HEK293 (cell line): Measurements from ENCODE around the gene USP12.
A peak's percentile ranks its signal among the peaks of the same experiment; 100 is the strongest.

Source experiments
- CTCF ChIA-PET: fragments of 350-600 bp; formaldehyde crosslinking; extraction: SDS; loops from one replicate; lab custom pipeline; 2021; ENCODE audit warnings: antibody characterized with exemption; lab: Yijun Ruan, JAX
- POLR2A ChIA-PET: fragments of 300-600 bp; formaldehyde crosslinking; extraction: SDS; loops from one replicate; lab custom pipeline; 2020; ENCODE audit warnings: antibody characterized with exemption, inconsistent platforms; lab: Yijun Ruan, JAX
- H3K27ac ChIP-seq: fragments of 200-500 bp; sonication (Bioruptor generic); 2 replicates; pipeline ENCODE4 v1.5.1; 2014; ENCODE audit warnings: low read depth, low read length, control low read depth, inconsistent platforms; ENCODE audit errors: extremely low read depth
- H3K36me3 ChIP-seq, 2 experiments: fragments of 200-500 bp in 1 of 2; sonication (Bioruptor generic) in 1 of 2; 1 replicate in 1 of 2; 2 replicates in 1 of 2; pipeline ENCODE4 v1.5.1; 2014 to 2017; ENCODE audit warnings: inconsistent platforms in 2 of 2, low read length in 2 of 2; ENCODE audit not compliant: control insufficient read depth in 2 of 2, insufficient read depth in 1 of 2
- H3K4me1 ChIP-seq: fragments of 200-500 bp; sonication (Bioruptor generic); 2 replicates; pipeline ENCODE4 v1.5.1; 2014; ENCODE audit warnings: mild to moderate bottlenecking, low read length, inconsistent platforms; ENCODE audit not compliant: control insufficient read depth, insufficient read depth
- H3K4me3 ChIP-seq: 2 replicates; pipeline ENCODE4 v1.5.1; 2011; ENCODE audit warnings: low read depth, mild to moderate bottlenecking, control low read depth, low read length, moderate library complexity
- H3K9me3 ChIP-seq: fragments of 200-500 bp; sonication (Bioruptor generic); 2 replicates; pipeline ENCODE4 v1.5.1; 2014; ENCODE audit warnings: low read depth, low read length, inconsistent platforms; ENCODE audit not compliant: control insufficient read depth, insufficient read depth
- KLF1 ChIP-seq: fragments of 450-650 bp; formaldehyde crosslinking; IDR thresholded peaks from 2 replicates; pipeline ENCODE4 v1.5.1; 2016; ENCODE audit warnings: missing biosample characterization, missing genetic modification characterization
- SETDB1 ChIP-seq: IDR thresholded peaks from one replicate; pipeline ENCODE4 v1.6.1; 2017; ENCODE audit warnings: mild to moderate bottlenecking, low read length, moderate library complexity, mixed read lengths; ENCODE audit not compliant: insufficient read length
- TRIM28 ChIP-seq: IDR thresholded peaks from 2 replicates; pipeline ENCODE4 v1.6.1; 2011; ENCODE audit warnings: low read length, control low read depth, borderline replicate concordance
- ZEB2 ChIP-seq: fragments of 450-650 bp; formaldehyde crosslinking; IDR thresholded peaks from 2 replicates; pipeline ENCODE4 v1.5.1; 2016; ENCODE audit warnings: missing biosample characterization, missing genetic modification characterization
- ZNF112 ChIP-seq: fragments of 450-650 bp; formaldehyde crosslinking; IDR thresholded peaks from 2 replicates; pipeline ENCODE4 v1.5.0; 2017; ENCODE audit warnings: missing biosample characterization, missing genetic modification characterization
- ZNF121 ChIP-seq: fragments of 450-650 bp; formaldehyde crosslinking; IDR thresholded peaks from 2 replicates; pipeline ENCODE4 v1.5.1; 2016; ENCODE audit warnings: missing biosample characterization, missing genetic modification characterization
- ZNF214 ChIP-seq: fragments of 450-650 bp; formaldehyde crosslinking; IDR thresholded peaks from 2 replicates; pipeline ENCODE4 v1.5.1; 2017; ENCODE audit warnings: missing biosample characterization, mild to moderate bottlenecking, missing genetic modification characterization, borderline replicate concordance
- ZNF549 ChIP-seq: fragments of 450-650 bp; IDR thresholded peaks from 2 replicates; pipeline ENCODE4 v1.5.1; 2018; ENCODE audit warnings: missing biosample characterization, missing genetic modification characterization, mild to moderate bottlenecking, inconsistent platforms, moderate library complexity
- ZNF561 ChIP-seq: fragments of 450-650 bp; IDR thresholded peaks from 2 replicates; pipeline ENCODE4 v1.5.1; 2018; ENCODE audit warnings: missing biosample characterization, missing genetic modification characterization, borderline replicate concordance
- ZNF670 ChIP-seq: fragments of 450-650 bp; formaldehyde crosslinking; IDR thresholded peaks from 2 replicates; pipeline ENCODE4 v1.5.1; 2016; ENCODE audit warnings: missing biosample characterization, missing genetic modification characterization, low read depth
- TF ChIP-seq, protein P1 (sequence below): fragments of 450-650 bp; formaldehyde crosslinking; IDR thresholded peaks from 2 replicates; pipeline ENCODE4 v1.5.1; 2016; ENCODE audit warnings: missing biosample characterization, missing genetic modification characterization
- TF ChIP-seq, protein P2 (sequence below): fragments of 450-650 bp; formaldehyde crosslinking; IDR thresholded peaks from 2 replicates; pipeline ENCODE4 v1.5.1; 2016; ENCODE audit warnings: missing biosample characterization, missing genetic modification characterization
- TF ChIP-seq, protein P3 (sequence below): fragments of 450-650 bp; formaldehyde crosslinking; IDR thresholded peaks from 2 replicates; pipeline ENCODE4 v1.5.1; 2017; ENCODE audit warnings: missing biosample characterization, missing genetic modification characterization
- TF ChIP-seq, protein P4 (sequence below): fragments of 450-650 bp; formaldehyde crosslinking; IDR thresholded peaks from 2 replicates; pipeline ENCODE4 v1.5.1; 2017; ENCODE audit warnings: missing biosample characterization, mild to moderate bottlenecking, missing genetic modification characterization, moderate library complexity
- TF ChIP-seq, protein P5 (sequence below): fragments of 450-650 bp; formaldehyde crosslinking; IDR thresholded peaks from 2 replicates; pipeline ENCODE4 v1.5.1; 2017; ENCODE audit warnings: missing biosample characterization, missing genetic modification characterization

The USP12 gene

DNA sequence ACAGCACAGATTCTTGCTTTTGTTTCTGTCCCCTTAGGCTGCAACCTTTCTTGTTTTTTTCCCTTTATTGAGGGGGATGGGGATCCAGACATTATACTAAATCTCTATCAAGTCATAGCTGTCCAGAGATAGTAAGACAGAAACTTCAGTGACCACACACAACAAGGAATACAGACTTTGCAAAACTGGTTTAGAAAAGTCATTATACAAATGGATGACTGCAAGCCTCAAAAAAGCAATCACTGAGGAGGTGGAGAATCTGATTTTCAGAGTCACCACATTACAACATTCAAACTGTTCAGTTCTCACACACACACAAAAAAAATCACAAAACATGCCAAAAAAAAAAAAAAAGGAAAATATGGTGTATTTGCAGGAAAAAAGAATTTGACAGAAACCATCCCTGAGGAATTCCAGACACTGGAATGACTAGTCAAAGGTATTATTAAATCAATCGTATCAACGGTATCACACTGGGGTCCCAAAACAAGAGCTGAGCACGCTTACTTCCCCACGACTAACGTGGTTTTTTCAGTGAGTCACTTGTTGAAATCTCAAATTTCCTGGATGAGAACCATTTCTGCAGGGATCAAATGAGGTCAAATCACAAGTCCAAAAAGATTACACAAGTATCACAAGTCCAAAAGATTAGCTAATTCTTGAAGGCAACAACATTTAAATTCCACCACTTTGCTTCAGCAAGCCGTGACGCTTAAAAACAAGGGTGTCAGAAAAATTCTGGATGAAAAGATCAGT is 41.2 kb downstream of the USP12 start (continued):
- TF ChIP-seq, protein P1, sequence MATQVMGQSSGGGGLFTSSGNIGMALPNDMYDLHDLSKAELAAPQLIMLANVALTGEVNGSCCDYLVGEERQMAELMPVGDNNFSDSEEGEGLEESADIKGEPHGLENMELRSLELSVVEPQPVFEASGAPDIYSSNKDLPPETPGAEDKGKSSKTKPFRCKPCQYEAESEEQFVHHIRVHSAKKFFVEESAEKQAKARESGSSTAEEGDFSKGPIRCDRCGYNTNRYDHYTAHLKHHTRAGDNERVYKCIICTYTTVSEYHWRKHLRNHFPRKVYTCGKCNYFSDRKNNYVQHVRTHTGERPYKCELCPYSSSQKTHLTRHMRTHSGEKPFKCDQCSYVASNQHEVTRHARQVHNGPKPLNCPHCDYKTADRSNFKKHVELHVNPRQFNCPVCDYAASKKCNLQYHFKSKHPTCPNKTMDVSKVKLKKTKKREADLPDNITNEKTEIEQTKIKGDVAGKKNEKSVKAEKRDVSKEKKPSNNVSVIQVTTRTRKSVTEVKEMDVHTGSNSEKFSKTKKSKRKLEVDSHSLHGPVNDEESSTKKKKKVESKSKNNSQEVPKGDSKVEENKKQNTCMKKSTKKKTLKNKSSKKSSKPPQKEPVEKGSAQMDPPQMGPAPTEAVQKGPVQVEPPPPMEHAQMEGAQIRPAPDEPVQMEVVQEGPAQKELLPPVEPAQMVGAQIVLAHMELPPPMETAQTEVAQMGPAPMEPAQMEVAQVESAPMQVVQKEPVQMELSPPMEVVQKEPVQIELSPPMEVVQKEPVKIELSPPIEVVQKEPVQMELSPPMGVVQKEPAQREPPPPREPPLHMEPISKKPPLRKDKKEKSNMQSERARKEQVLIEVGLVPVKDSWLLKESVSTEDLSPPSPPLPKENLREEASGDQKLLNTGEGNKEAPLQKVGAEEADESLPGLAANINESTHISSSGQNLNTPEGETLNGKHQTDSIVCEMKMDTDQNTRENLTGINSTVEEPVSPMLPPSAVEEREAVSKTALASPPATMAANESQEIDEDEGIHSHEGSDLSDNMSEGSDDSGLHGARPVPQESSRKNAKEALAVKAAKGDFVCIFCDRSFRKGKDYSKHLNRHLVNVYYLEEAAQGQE (tag by site-specific recombination), result no peak
- no peak for TF ChIP-seq ZNF561 (tag by site-specific recombination)
- TF ChIP-seq, protein P2, sequence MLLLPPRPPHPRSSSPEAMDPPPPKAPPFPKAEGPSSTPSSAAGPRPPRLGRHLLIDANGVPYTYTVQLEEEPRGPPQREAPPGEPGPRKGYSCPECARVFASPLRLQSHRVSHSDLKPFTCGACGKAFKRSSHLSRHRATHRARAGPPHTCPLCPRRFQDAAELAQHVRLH (tag by site-specific recombination), result no peak
- TF ChIP-seq SETDB1, result peak; percentile 51
- TF ChIP-seq, protein P3, sequence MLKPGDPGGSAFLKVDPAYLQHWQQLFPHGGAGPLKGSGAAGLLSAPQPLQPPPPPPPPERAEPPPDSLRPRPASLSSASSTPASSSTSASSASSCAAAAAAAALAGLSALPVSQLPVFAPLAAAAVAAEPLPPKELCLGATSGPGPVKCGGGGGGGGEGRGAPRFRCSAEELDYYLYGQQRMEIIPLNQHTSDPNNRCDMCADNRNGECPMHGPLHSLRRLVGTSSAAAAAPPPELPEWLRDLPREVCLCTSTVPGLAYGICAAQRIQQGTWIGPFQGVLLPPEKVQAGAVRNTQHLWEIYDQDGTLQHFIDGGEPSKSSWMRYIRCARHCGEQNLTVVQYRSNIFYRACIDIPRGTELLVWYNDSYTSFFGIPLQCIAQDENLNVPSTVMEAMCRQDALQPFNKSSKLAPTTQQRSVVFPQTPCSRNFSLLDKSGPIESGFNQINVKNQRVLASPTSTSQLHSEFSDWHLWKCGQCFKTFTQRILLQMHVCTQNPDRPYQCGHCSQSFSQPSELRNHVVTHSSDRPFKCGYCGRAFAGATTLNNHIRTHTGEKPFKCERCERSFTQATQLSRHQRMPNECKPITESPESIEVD (tag by site-specific recombination), result no peak
- TF ChIP-seq KLF1 (tag by site-specific recombination), result no peak
- no peak for TF ChIP-seq ZNF112 (tag by site-specific recombination)
- no peak for TF ChIP-seq TRIM28
- TF ChIP-seq, protein P4, sequence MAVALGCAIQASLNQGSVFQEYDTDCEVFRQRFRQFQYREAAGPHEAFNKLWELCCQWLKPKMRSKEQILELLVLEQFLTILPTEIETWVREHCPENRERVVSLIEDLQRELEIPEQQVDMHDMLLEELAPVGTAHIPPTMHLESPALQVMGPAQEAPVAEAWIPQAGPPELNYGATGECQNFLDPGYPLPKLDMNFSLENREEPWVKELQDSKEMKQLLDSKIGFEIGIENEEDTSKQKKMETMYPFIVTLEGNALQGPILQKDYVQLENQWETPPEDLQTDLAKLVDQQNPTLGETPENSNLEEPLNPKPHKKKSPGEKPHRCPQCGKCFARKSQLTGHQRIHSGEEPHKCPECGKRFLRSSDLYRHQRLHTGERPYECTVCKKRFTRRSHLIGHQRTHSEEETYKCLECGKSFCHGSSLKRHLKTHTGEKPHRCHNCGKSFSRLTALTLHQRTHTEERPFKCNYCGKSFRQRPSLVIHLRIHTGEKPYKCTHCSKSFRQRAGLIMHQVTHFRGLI (tag by site-specific recombination), result no peak
- TF ChIP-seq, all 188 proteins: peak for 3

DNA sequence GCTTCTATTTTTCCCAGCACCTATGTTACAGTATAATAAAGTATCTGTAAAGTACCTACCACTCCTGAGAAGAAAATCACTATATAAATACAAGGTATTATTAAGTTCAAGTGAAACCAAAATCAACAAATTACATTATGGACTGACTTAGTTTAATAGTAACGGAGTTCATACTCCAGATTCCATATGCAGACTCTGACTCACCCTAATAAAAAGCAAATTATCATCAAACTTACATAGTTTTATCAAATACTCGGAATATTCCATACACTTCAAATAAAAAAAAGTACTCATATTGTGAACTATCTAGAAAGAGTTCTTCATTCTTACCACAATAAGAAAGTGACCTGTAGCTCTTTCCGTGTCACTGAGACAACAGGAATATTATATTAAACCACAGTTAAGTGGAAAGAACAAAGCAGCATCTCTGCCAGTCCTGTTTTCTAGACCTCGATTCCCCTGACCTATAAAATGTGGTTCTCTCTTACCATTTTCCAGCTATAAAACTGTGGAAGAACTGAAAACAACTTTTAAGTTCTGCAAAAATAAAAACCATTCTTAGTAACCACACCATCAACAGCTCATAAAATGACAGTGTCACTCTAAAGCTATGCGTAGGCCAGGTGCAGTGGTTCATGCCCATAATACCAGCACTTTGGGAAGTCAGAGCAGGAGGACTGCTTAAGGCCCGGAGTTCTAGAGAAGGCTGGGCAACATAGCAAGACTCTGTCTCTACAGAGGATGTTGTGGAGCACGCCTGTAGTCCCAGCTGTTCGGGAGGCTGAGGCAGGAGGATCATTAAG is 42.6 kb downstream of the USP12 start:
- no peak overlapping the region for H3K27ac ChIP-seq
- TF ChIP-seq ZNF670 (no peak), ZEB2 (no peak), ZNF549 (tag by site-specific recombination) (peak; percentile 90), ZNF121 (peak; percentile 38; the same call in 1 of the 2 replicates), ZNF214 (tag by site-specific recombination) (no peak)
- TF ChIP-seq, protein P3 (tag by site-specific recombination), result peak; percentile 47; the same call in 1 of the 2 replicates
- TF ChIP-seq, protein P5, sequence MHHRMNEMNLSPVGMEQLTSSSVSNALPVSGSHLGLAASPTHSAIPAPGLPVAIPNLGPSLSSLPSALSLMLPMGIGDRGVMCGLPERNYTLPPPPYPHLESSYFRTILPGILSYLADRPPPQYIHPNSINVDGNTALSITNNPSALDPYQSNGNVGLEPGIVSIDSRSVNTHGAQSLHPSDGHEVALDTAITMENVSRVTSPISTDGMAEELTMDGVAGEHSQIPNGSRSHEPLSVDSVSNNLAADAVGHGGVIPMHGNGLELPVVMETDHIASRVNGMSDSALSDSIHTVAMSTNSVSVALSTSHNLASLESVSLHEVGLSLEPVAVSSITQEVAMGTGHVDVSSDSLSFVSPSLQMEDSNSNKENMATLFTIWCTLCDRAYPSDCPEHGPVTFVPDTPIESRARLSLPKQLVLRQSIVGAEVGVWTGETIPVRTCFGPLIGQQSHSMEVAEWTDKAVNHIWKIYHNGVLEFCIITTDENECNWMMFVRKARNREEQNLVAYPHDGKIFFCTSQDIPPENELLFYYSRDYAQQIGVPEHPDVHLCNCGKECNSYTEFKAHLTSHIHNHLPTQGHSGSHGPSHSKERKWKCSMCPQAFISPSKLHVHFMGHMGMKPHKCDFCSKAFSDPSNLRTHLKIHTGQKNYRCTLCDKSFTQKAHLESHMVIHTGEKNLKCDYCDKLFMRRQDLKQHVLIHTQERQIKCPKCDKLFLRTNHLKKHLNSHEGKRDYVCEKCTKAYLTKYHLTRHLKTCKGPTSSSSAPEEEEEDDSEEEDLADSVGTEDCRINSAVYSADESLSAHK, result peak; percentile 56; the same call in 1 of the 2 replicates
- peaks cover 5% of the 10 kb centered on the region; the same call in 1 of the 2 replicates for H3K4me1 ChIP-seq
- H3K9me3 ChIP-seq, result no peaks in the 10 kb centered on the region
- ChIA-PET POLR2A (no interaction called here), CTCF (no interaction called here)
- H3K4me3 ChIP-seq, result no peak overlapping the region
- no peaks in the 10 kb centered on the region for H3K36me3 ChIP-seq
